KOPT-K1 (cell line): ENCODE results near the gene FIP1L1.
A peak's percentile ranks its signal among the peaks of the same experiment; 100 is the strongest.
"Not testable (repeated sequence)": the region's sequence is repeated elsewhere in the genome, so short reads cannot be mapped to it uniquely, and the experiment has no call there.

Source experiments
- H3K27ac ChIP-seq: fragments of 200-600 bp; sonication (generic); 2 replicates; pipeline ENCODE4 v1.5.1; 2016; ENCODE audit warnings: antibody characterized with exemption, mild to moderate bottlenecking, low read depth, low read length; ENCODE audit not compliant: poor library complexity, severe bottlenecking
- H3K36me3 ChIP-seq: fragments of 200-600 bp; sonication (generic); 2 replicates; pipeline ENCODE4 v1.5.1; 2017; ENCODE audit warnings: antibody characterized with exemption, mild to moderate bottlenecking, low read length, moderate library complexity; ENCODE audit not compliant: insufficient read depth
- H3K9me3 ChIP-seq: fragments of 200-600 bp; sonication (generic); 2 replicates; pipeline ENCODE4 v1.5.1; 2017; ENCODE audit warnings: antibody characterized with exemption, low read length, mild to moderate bottlenecking; ENCODE audit not compliant: insufficient read depth, poor library complexity, severe bottlenecking

Gene FIP1L1

DNA sequence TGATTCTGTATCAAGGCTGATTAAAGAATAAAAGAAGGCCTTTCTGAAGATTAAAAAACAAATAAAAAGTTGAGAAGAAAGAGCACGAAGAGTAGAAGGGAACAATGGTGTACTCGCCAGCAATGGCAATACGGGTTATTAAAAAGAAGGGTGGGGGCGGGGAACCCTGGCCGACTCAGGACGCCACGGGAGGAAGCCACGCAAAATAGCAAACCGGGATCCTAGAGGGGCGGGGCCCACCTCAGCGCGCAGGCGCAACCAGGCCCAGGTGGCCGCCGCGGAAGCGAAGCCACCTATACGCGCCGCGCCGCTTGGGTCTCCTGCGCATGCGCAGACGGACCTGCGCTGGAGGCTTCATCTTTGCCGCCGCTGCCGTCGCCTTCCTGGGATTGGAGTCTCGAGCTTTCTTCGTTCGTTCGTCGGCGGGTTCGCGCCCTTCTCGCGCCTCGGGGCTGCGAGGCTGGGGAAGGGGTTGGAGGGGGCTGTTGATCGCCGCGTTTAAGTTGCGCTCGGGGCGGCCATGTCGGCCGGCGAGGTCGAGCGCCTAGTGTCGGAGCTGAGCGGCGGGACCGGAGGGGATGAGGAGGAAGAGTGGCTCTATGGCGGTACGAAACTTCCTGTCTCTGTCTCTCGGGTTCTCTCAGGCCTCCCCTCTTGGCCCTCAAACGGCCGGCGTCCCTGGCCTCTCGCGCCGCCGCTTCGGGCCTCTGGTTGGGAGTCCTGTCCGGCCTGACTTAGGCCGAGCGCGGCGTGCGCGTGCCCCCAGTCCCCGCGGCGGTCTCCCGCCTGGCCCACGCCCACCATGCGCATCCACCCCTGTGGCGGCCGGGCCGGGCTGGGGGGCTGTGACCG is at the start of gene FIP1L1:
TSS of gene FIP1L1 (plus strand) at position 323 of the 852 bp plus-strand sequence. CDS start at position 521, 198 bp downstream.
- Histone ChIP-seq H3K9me3 (no peaks in the 10 kb centered on the region), H3K36me3 (peaks cover 27% of the 10 kb centered on the region), H3K27ac (peak within 1 kb of the TSS; percentile 80)

GRCh38 chr4:53334916-53335315 is 42.5 kb upstream of the FIP1L1 start:
- H3K36me3 ChIP-seq, H3K27ac ChIP-seq: not testable (repeated sequence)

GRCh38 chr4:53340145-53340544 is 37.3 kb upstream of the FIP1L1 start:
- H3K9me3 ChIP-seq = peaks cover 15% of the 10 kb centered on the region
- not testable (repeated sequence) for H3K27ac ChIP-seq, H3K36me3 ChIP-seq

More at GRCh38 chr4:53334916-53335315, 42.5 kb upstream of the FIP1L1 start:
- H3K9me3 ChIP-seq = not testable (repeated sequence)

- peaks cover 18% of the 10 kb centered on the region for H3K9me3 ChIP-seq
- H3K27ac ChIP-seq = not testable (repeated sequence)
- peaks cover 56% of the 10 kb centered on the region for H3K36me3 ChIP-seq
Measured at GRCh38 chr4:53346392-53346791, 31.0 kb upstream of the FIP1L1 start.

DNA sequence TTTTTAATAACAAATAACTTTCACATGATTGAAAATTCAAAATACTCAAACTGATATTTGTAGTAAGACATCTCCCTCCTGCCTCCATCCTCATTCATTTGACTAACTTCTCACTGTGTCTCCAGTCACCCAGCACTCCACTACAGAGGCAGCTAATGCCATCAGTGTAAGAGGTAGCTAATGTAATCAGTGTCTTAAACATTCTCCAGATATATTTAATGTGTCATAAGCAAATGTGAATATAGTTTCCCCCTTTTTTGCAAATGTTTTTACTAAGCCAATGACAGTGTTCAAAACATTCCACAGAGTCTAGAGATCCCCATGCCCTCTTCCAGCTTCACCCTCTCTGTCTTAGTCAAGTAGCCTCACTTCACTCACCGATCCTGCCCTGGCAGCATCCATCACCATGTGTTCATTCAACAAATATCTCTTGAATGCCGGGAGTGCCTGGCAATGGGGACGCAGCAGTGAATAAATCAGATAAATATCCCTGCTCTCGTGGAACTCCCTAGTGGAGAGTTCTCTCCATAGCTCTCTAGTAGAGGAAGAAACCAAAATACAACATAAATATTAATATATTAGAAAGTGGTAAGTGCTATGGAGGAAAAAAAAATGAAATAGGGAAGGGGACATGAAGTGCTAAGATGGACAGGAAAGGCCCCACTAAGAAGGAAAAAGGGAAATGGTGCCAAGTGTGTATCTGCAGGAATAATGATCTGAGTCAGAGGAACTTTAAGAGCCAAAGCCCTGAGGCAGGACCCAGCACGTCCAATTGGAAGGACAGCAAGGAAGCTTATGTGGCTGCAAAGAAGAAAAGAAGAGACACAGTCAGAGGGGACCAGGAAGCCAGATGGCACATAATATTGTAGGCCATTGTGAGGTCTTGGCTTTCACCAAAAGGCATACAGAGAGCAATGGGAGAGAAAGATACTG is 30.3 kb upstream of the FIP1L1 start:
- Histone ChIP-seq H3K9me3 (peaks cover 18% of the 10 kb centered on the region), H3K36me3 (peaks cover 62% of the 10 kb centered on the region), H3K27ac (no peak overlapping the region)

DNA sequence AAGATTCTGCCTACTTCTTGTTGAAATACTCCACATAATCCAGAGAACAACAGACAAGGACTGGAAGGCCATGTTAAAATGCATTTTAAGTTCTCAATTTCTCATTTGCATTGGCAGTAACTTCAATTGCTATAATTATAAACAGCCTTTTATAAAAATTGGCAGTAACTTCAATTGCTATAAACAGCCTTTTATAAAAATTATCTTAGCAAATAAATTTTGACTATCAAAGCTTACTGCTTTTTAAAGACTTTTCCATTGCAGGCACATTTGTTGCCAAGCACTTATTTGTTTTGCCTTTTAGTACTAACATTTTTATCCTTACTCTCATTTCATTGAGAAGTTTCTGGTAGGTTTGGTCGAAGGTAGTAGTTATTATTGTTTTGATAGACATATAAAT is 29.4 kb upstream of the FIP1L1 start:
- Histone ChIP-seq H3K27ac (no peak overlapping the region), H3K36me3 (peaks cover 71% of the 10 kb centered on the region), H3K9me3 (peaks cover 18% of the 10 kb centered on the region)

DNA sequence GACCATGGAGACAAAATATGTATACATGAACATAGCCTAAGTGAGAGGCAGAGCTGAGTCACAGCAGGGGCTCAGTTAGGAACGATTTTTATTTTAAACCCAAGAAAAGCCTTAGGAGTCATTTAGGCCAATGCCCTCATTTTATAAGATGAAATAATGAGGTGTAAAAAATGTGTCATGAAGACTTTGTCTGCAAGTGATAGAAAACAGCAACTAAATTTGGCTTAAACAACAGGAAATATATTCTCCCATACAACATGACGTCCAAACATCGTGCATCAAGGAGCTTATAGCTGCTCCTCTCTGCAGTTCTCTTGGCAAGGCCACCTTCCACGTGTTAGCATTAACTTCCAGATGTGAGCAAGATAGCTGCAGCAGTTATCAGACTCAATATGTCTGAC is 28.4 kb upstream of the FIP1L1 start:
- no peak overlapping the region for H3K27ac ChIP-seq
- peaks cover 74% of the 10 kb centered on the region for H3K36me3 ChIP-seq
- H3K9me3 ChIP-seq = peaks cover 18% of the 10 kb centered on the region

DNA sequence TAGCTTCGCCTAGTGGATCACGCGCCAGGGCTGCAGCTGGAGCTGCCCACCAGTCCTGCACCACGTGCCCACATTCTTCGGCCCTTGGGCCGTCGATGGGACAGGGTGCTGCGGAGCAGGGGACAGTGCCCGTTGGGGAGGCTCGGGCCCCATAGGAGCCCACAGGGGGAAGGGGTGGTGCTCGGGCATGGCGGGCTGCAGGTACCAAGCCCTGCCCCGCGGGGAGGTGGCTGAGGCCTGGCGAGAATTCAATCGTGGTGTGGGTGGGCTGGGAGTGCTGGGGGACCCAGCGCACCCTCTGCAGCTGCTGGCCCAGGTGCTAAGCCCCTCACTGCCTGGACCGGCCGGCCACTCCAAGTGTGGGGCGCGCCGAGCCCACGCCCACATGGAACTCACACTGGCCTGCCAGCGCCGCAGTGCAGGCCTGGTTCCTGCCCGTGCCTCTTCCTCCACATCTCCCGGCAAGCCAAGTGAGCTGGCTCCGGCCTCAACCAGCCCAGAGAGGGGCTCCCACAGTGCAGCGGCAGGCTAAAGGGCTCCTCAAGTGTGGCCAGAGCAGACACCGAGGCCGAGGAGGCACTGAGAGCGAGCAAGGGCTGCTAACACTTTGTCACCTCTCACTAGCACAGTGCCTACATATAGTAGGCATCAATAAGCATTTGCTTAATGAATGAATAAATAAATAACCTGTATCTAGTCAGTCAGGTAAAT is 23.3 kb upstream of the FIP1L1 start:
- peaks cover 55% of the 10 kb centered on the region for H3K36me3 ChIP-seq

DNA sequence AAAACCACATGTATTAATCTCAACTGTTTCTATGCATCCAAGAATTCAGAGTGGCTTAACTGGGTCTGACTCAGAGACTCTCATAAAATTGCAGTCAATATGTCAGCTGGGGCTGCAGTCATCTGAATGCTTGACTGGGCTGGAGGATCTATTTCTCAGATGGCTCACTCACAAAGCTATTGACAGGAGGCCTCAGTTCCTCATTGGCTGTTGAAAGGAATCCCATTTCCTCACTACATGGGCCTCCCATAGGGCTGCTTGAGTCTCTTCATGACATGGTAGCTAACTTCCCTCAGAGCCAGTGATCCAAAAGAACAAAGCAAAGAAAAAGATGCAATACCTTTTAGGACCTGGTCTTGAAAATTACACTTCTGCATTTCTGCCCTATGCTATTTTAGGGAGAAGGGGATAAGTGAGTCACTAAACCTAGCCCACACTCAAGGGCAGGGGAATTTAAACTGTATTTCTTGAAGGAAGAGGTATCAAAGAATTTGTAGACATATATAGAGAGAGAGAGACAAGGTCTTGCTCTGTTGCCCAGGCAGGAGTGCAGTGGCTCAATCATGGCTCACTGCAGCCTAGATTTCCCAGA is 21.4 kb upstream of the FIP1L1 start:
- Histone ChIP-seq H3K36me3 (peaks cover 44% of the 10 kb centered on the region), H3K9me3 (no peaks in the 10 kb centered on the region), H3K27ac (no peak overlapping the region)

More for the DNA sequence above, 23.3 kb upstream of the FIP1L1 start:
- H3K27ac ChIP-seq = no peak overlapping the region
- H3K9me3 ChIP-seq = no peaks in the 10 kb centered on the region

DNA sequence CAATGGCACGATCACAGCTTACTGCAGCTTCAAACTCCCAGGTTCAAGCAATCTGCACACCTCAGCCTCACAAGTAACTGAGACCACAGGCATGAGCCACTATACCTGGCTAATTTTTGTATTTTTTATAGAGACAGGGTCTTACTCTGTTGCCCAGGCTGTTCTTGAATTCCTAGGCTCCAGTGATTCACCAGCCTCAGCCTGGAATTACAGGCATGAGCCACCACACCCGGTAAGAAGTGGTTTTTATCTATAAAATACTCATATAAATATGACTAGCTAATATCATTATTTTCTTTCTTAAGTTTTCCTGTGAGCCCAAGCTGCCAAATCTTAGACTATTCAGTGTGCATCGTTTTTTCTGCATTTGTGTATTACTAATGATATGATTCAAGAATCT is 16.0 kb upstream of the FIP1L1 start:
- Histone ChIP-seq H3K9me3 (no peaks in the 10 kb centered on the region), H3K27ac (no peak overlapping the region), H3K36me3 (peaks cover 19% of the 10 kb centered on the region)

DNA sequence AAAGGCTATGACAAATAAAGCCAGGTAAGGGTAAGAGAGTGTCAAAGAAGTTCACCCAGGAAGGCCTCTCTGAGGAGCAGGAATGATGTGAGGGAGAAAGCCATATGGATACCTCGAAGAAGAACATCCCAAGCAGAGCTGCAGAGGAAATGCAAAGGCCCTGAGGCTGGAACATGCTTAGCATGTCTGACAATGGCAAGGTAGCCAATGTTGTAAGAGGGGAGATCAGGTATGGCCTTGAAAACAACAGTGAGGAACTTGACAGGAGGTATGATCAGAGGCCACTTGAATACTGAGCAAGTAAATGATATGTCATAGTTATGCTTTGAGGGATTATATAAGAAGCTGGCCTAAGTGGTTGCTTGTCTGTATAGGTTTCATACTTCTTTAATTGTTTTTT is 15.3 kb upstream of the FIP1L1 start:
- no peak overlapping the region for H3K27ac ChIP-seq
- peaks cover 18% of the 10 kb centered on the region for H3K36me3 ChIP-seq
- no peaks in the 10 kb centered on the region for H3K9me3 ChIP-seq

DNA sequence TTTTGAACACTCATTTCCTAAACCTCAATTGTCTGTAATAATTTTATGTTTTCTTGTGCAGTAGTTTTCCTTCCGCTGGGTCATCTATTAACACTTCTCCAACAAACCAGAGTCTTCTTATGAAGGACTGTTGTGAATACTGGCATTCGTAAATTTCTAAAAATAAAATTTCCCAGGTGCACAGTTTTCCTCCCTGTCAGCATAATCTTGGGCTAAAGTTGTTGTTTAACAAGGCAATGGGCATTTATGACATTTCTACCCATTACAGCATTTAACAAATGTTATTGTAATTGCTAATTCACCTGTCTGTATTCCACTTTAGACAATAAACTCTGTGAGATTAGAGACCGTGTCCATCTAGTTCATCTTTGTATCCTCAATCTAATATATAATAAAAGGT is 12.8 kb upstream of the FIP1L1 start:
- Histone ChIP-seq H3K27ac (peak overlapping the region; percentile 69), H3K9me3 (no peaks in the 10 kb centered on the region), H3K36me3 (peaks cover 17% of the 10 kb centered on the region)

GRCh38 chr4:53365121-53365485 is 12.3 kb upstream of the FIP1L1 start:
- H3K27ac ChIP-seq = peak overlapping the region; percentile 69
- no peaks in the 10 kb centered on the region for H3K9me3 ChIP-seq
- peaks cover 12% of the 10 kb centered on the region for H3K36me3 ChIP-seq

DNA sequence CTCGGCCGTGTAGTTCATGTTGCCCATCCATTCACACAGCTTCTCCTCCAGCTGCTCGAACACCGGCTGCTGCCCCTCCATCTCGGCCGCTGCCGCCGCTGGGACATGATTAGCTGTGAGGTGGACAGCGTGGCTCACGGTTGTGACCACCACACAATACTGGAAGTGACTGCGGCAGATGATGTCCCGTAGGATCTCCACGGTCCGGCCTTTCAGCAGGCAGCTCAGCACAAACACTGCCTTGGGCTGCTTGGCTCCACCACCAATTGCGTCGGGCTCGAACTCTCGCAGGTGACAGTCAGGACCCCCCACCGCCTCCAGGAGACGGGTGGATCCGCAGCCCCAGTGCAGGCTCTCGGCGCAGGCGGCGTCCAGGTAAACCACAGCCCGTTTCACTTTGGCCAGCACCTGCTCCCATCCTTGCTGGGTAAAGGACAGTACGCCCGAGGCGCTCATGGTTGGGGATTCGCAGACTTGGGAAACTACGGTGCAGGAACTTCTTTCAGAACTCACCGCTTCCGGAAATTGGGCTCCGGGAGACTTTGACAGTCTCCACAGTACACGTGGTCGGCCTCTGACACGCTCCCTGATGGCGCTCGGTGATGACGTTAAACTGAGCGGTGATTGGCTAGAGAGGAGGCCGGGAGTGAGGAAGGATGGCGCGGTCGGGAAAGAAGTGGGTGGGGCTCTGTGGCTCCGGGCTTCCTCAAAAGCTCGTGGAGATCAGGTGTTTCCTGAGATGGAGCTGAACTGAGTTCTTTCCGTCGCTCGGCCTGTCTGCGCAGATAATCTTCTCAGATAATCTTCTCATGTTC is 11.7 kb upstream of the FIP1L1 start, which contains the start of gene SCFD2:
TSS of gene SCFD2 (minus strand) at position 576 of the 815 bp plus-strand sequence.
- H3K27ac ChIP-seq = peak within 1 kb of the TSS; percentile 69
- H3K9me3 ChIP-seq = no peaks in the 10 kb centered on the region

More for the DNA sequence above, 11.7 kb upstream of the FIP1L1 start, which contains the start of gene SCFD2:
- peaks cover 10% of the 10 kb centered on the region for H3K36me3 ChIP-seq
